ENCODE measurements around the gene RPS6KA2. TPM values are rescaled to one million over a fixed set of nuclear protein-coding genes. Genes with fewer than 3 reads are reported as not detected.

Gene RPS6KA2
- total and polyA plus RNA-seq, 2 experiments from 2014 or later: 45.1 to 49.0 TPM

GRCh38 chr6:166527849-166528248 is 99.2 kb downstream of the RPS6KA2 start:
- no peaks in the 10 kb centered on the region for H3K27me3 ChIP-seq (replicated peaks; ENCODE audit: insufficient read depth)
- no peaks in the 10 kb centered on the region for H3F3A ChIP-seq (ENCODE audit: insufficient read depth)
- WGBS, 2 experiments (ENCODE audit: low coverage in 1 of 2, low lambda C conversion rate in 2 of 2, missing lambda C conversion rate in 2 of 2): 81 to 87% methylated on average over 4 of the region's 4 CpGs
- H3K4me1 ChIP-seq (ENCODE audit: insufficient read depth): no peaks in the 10 kb centered on the region
- no peak overlapping the region for H3K4me2 ChIP-seq (ENCODE audit: unreplicated experiment)
- H3K9ac ChIP-seq: no peak overlapping the region
- H2AFZ ChIP-seq: no peak overlapping the region
- TF ChIP-seq EZH2phosphoT487 (IDR thresholded peaks at IDR 0.05; ENCODE audit: insufficient read depth, low read depth) (no peak), EZH2 (IDR thresholded peaks at IDR 0.05; ENCODE audit: insufficient read depth, poor library complexity, severe bottlenecking) (no peak)
- no peaks in the 10 kb centered on the region for H3K9me3 ChIP-seq (ENCODE audit: low read depth)
- no peak overlapping the region for H3K4me3 ChIP-seq
- no peaks in the 10 kb centered on the region for H3K79me2 ChIP-seq (ENCODE audit: insufficient read depth)
- no peaks in the 10 kb centered on the region for H4K20me1 ChIP-seq (ENCODE audit: insufficient read depth)
- no peak for DNase-seq
- no peaks in the 10 kb centered on the region for H3K9me2 ChIP-seq (ENCODE audit: insufficient read depth)
- peaks cover 14% of the 10 kb centered on the region; the same call in 1 of the 2 replicates for H3K36me3 ChIP-seq (ENCODE audit: low read depth)
- in situ Hi-C loops (cut with MboI): no loop called here
- H3K27ac ChIP-seq: no peak overlapping the region

GRCh38 chr6:166526937-166527336 is 100.1 kb downstream of the RPS6KA2 start:
- Histone ChIP-seq H3K4me1 (ENCODE audit: insufficient read depth) (no peaks in the 10 kb centered on the region), H3K9me2 (ENCODE audit: insufficient read depth) (no peaks in the 10 kb centered on the region), H3K4me3 (no peak overlapping the region), H3K79me2 (ENCODE audit: insufficient read depth) (no peaks in the 10 kb centered on the region), H3K27ac (no peak overlapping the region), H3K27me3 (replicated peaks; ENCODE audit: insufficient read depth) (no peaks in the 10 kb centered on the region), H4K20me1 (ENCODE audit: insufficient read depth) (no peaks in the 10 kb centered on the region), H3K36me3 (ENCODE audit: low read depth) (peaks cover 14% of the 10 kb centered on the region; the same call in 1 of the 2 replicates), H2AFZ (no peak overlapping the region), H3K9me3 (ENCODE audit: low read depth) (no peaks in the 10 kb centered on the region), H3K9ac (no peak overlapping the region), H3K4me2 (ENCODE audit: unreplicated experiment) (no peak overlapping the region), H3F3A (ENCODE audit: insufficient read depth) (no peaks in the 10 kb centered on the region)
- WGBS, 2 experiments (ENCODE audit: low coverage in 1 of 2, low lambda C conversion rate in 2 of 2, missing lambda C conversion rate in 2 of 2): 71 to 76% methylated on average over 10 of the region's 10 CpGs
- DNase-seq: no peak
- in situ Hi-C loops (cut with MboI): no loop called here
- TF ChIP-seq EZH2phosphoT487 (IDR thresholded peaks at IDR 0.05; ENCODE audit: insufficient read depth, low read depth): no peak
- TF ChIP-seq EZH2 (IDR thresholded peaks at IDR 0.05; ENCODE audit: insufficient read depth, poor library complexity, severe bottlenecking): no peak

- no peaks in the 10 kb centered on the region for H3K9me3 ChIP-seq (ENCODE audit: low read depth)
- TF ChIP-seq EZH2phosphoT487 (IDR thresholded peaks at IDR 0.05; ENCODE audit: insufficient read depth, low read depth) (no peak), EZH2 (IDR thresholded peaks at IDR 0.05; ENCODE audit: insufficient read depth, poor library complexity, severe bottlenecking) (no peak)
- H3K36me3 ChIP-seq (ENCODE audit: low read depth): peaks cover 10% of the 10 kb centered on the region; the same call in 1 of the 2 replicates
- no peaks in the 10 kb centered on the region for H3K9me2 ChIP-seq (ENCODE audit: insufficient read depth)
- H3K27me3 ChIP-seq (replicated peaks; ENCODE audit: insufficient read depth): no peaks in the 10 kb centered on the region
- H3K79me2 ChIP-seq (ENCODE audit: insufficient read depth): no peaks in the 10 kb centered on the region
- no peak overlapping the region for H3K4me2 ChIP-seq (ENCODE audit: unreplicated experiment)
- no peak overlapping the region for H2AFZ ChIP-seq
- no peak overlapping the region for H3K4me3 ChIP-seq
- H3K9ac ChIP-seq: no peak overlapping the region
- H3K27ac ChIP-seq: no peak overlapping the region
- in situ Hi-C loops (cut with MboI): no loop called here
- WGBS, 2 experiments (ENCODE audit: low coverage in 1 of 2, low lambda C conversion rate in 2 of 2, missing lambda C conversion rate in 2 of 2): 90 to 93% methylated on average over 9 of the region's 9 CpGs
- no peak for DNase-seq
- no peaks in the 10 kb centered on the region for H4K20me1 ChIP-seq (ENCODE audit: insufficient read depth)
- no peaks in the 10 kb centered on the region for H3K4me1 ChIP-seq (ENCODE audit: insufficient read depth)
- H3F3A ChIP-seq (ENCODE audit: insufficient read depth): no peaks in the 10 kb centered on the region
These were observed 101.5 kb downstream of the RPS6KA2 start for GRCh38 chr6:166525567-166525966.

GRCh38 chr6:166523782-166524559 is 103.1 kb downstream of the RPS6KA2 start:
- Histone ChIP-seq H3K9ac (no peak overlapping the region), H3K79me2 (ENCODE audit: insufficient read depth) (no peaks in the 10 kb centered on the region), H3K9me3 (ENCODE audit: low read depth) (no peaks in the 10 kb centered on the region), H3K36me3 (ENCODE audit: low read depth) (peaks cover 2% of the 10 kb centered on the region; the same call in 1 of the 2 replicates), H4K20me1 (ENCODE audit: insufficient read depth) (no peaks in the 10 kb centered on the region), H3K27me3 (replicated peaks; ENCODE audit: insufficient read depth) (no peaks in the 10 kb centered on the region), H3K9me2 (ENCODE audit: insufficient read depth) (no peaks in the 10 kb centered on the region), H2AFZ (no peak overlapping the region), H3K27ac (no peak overlapping the region), H3F3A (ENCODE audit: insufficient read depth) (no peaks in the 10 kb centered on the region), H3K4me3 (no peak overlapping the region), H3K4me2 (ENCODE audit: unreplicated experiment) (no peak overlapping the region), H3K4me1 (ENCODE audit: insufficient read depth) (no peaks in the 10 kb centered on the region)
- in situ Hi-C loops (cut with MboI): no loop called here
- no peak for DNase-seq
- TF ChIP-seq EZH2phosphoT487 (IDR thresholded peaks at IDR 0.05; ENCODE audit: insufficient read depth, low read depth) (no peak), EZH2 (IDR thresholded peaks at IDR 0.05; ENCODE audit: insufficient read depth, poor library complexity, severe bottlenecking) (no peak)
- 84 to 88% methylated on average over 16 of the region's 16 CpGs for WGBS, 2 experiments (ENCODE audit: low coverage in 1 of 2, low lambda C conversion rate in 2 of 2, missing lambda C conversion rate in 2 of 2)

All from GM23248 (cell line).